IMR-90 (cell line): ENCODE results near the gene SIT1. TPM values are rescaled to one million over a fixed set of nuclear protein-coding genes. Genes with fewer than 3 reads are reported as not detected.

ENCODE experiments used
- ATAC-seq: fragments of 200-7000 bp; cut with Tn5 transposase; 2 replicates; pipeline ENCODE4 v1.9.1; 2020; ENCODE audit warnings: low read depth, mild to moderate bottlenecking, moderate library complexity
- BruUV-seq: library from RNA; stranded (reverse); fragments of 400-500 nt; replicated peaks from 2 replicates; lab custom pipeline; 2021; lab: Mats Ljungman, UMichigan
- CTCF ChIA-PET: fragments of 300-600 bp; formaldehyde crosslinking; extraction: SDS; loops from one replicate; lab custom pipeline; 2021; ENCODE audit warnings: antibody characterized with exemption; lab: Yijun Ruan, JAX
- POLR2A ChIA-PET: fragments of 300-600 bp; sonication (Branson Sonifier 250); formaldehyde crosslinking; loops from one replicate; lab custom pipeline; 2022; ENCODE audit warnings: antibody characterized with exemption; ENCODE audit not compliant: unreplicated experiment; lab: Charles Lee
- DNase-seq: peaks from one replicate; pipeline ENCODE4 v3.0.0; 2013
- H2AFZ ChIP-seq: replicated peaks from 2 replicates; pipeline ENCODE3; 2013; ENCODE audit warnings: low read length, mild to moderate bottlenecking; ENCODE audit not compliant: poor library complexity
- H2AK5ac ChIP-seq: 2 replicates; pipeline ENCODE4 v1.6.1; 2013; ENCODE audit warnings: low read depth, low read length, inconsistent platforms
- H2AK9ac ChIP-seq: replicated peaks from 2 replicates; pipeline ENCODE3; 2013; ENCODE audit warnings: mild to moderate bottlenecking, low read depth, low read length, moderate library complexity; ENCODE audit not compliant: poor library complexity
- H2BK120ac ChIP-seq: 2 replicates; pipeline ENCODE4 v1.6.1; 2013; ENCODE audit warnings: low read depth, low read length, inconsistent platforms
- H2BK15ac ChIP-seq: 3 replicates; pipeline ENCODE4 v1.6.1; 2013; ENCODE audit warnings: low read depth, low read length, inconsistent platforms
- H2BK20ac ChIP-seq: 2 replicates; pipeline ENCODE4 v1.6.1; 2013; ENCODE audit warnings: low read depth, mild to moderate bottlenecking, inconsistent platforms, low read length, moderate library complexity
- H2BK5ac ChIP-seq: 2 replicates; pipeline ENCODE4 v1.6.1; 2013; ENCODE audit warnings: mild to moderate bottlenecking, low read depth, low read length, inconsistent platforms; ENCODE audit not compliant: poor library complexity, severe bottlenecking
- H3K14ac ChIP-seq: replicated peaks from 2 replicates; pipeline ENCODE4 v1.6.1; 2013; ENCODE audit warnings: low read depth, low read length, inconsistent platforms
- H3K18ac ChIP-seq: 2 replicates; pipeline ENCODE4 v1.6.1; 2013; ENCODE audit warnings: low read depth, low read length, control low read depth
- H3K23ac ChIP-seq: 2 replicates; pipeline ENCODE4 v1.6.1; 2013; ENCODE audit warnings: low read depth, low read length, inconsistent platforms
- H3K27ac ChIP-seq: 2 replicates; pipeline ENCODE4 v1.5.1; 2013; ENCODE audit warnings: mild to moderate bottlenecking, control low read depth, low read length; ENCODE audit not compliant: insufficient read depth
- H3K27me3 ChIP-seq: 2 replicates; pipeline ENCODE4 v1.6.1; 2013; ENCODE audit warnings: low read length; ENCODE audit not compliant: control insufficient read depth, insufficient read depth
- H3K36me3 ChIP-seq: 2 replicates; pipeline ENCODE4 v1.6.1; 2013; ENCODE audit warnings: low read length, mixed read lengths; ENCODE audit not compliant: control insufficient read depth, insufficient read depth
- H3K4ac ChIP-seq: 2 replicates; pipeline ENCODE4 v1.6.1; 2013; ENCODE audit warnings: low read depth, low read length, inconsistent platforms
- H3K4me1 ChIP-seq: 2 replicates; pipeline ENCODE4 v1.6.1; 2013; ENCODE audit warnings: low read length, mixed read lengths; ENCODE audit not compliant: control insufficient read depth, insufficient read depth
- H3K4me2 ChIP-seq: 2 replicates; pipeline ENCODE4 v1.6.1; 2013; ENCODE audit warnings: low read depth, mild to moderate bottlenecking, control low read depth, low read length, moderate library complexity
- H3K4me3 ChIP-seq: 2 replicates; pipeline ENCODE4 v1.5.1; 2013; ENCODE audit warnings: low read depth, mild to moderate bottlenecking, control low read depth, low read length, moderate library complexity; ENCODE audit not compliant: insufficient read depth
- H3K56ac ChIP-seq: 2 replicates; pipeline ENCODE4 v1.6.1; 2013; ENCODE audit warnings: low read length, inconsistent platforms; ENCODE audit not compliant: insufficient read depth; ENCODE audit errors: extremely low read depth
- H3K79me1 ChIP-seq, 2 experiments: 2 replicates each; pipeline ENCODE4 v1.6.1; 2013; ENCODE audit warnings: low read length in 2 of 2, inconsistent platforms in 1 of 2, low read depth in 1 of 2
- H3K9ac ChIP-seq: 2 replicates; pipeline ENCODE4 v1.6.1; 2013; ENCODE audit warnings: low read depth, low read length, control low read depth
- H3K9me1 ChIP-seq: 2 replicates; pipeline ENCODE4 v1.6.1; 2013; ENCODE audit warnings: low read length, inconsistent platforms; ENCODE audit not compliant: insufficient read depth
- H3K9me3 ChIP-seq: 2 replicates; pipeline ENCODE4 v1.6.1; 2013; ENCODE audit warnings: low read length; ENCODE audit not compliant: control insufficient read depth, insufficient read depth
- H4K20me1 ChIP-seq: 2 replicates; pipeline ENCODE4 v1.6.1; 2013; ENCODE audit warnings: low read length, inconsistent platforms; ENCODE audit not compliant: insufficient read depth
- H4K5ac ChIP-seq: 2 replicates; pipeline ENCODE4 v1.6.1; 2013; ENCODE audit warnings: mild to moderate bottlenecking, low read depth, low read length, control low read depth
- H4K8ac ChIP-seq, 2 experiments: 2 replicates each; pipeline ENCODE4 v1.6.1; 2013; ENCODE audit warnings: low read depth in 2 of 2, low read length in 2 of 2, control low read depth in 1 of 2, inconsistent platforms in 1 of 2
- H4K91ac ChIP-seq: 2 replicates; pipeline ENCODE4 v1.6.1; 2013; ENCODE audit warnings: low read depth, low read length, inconsistent platforms; ENCODE audit not compliant: insufficient read depth
- BHLHE40 ChIP-seq: fragments of 150-350 bp; IDR thresholded peaks from 2 replicates; pipeline ENCODE4 v1.6.1; 2016; ENCODE audit warnings: mild to moderate bottlenecking, low read depth, low read length
- CEBPB ChIP-seq: IDR thresholded peaks from 2 replicates; pipeline ENCODE4 v1.6.1; 2012; ENCODE audit warnings: low read depth, low read length, improper control_type of control experiment
- CHD1 ChIP-seq: IDR thresholded peaks from 2 replicates; pipeline ENCODE4 v1.6.1; 2012; ENCODE audit warnings: low read depth, low read length, improper control_type of control experiment
- ELK1 ChIP-seq: fragments of 150-350 bp; IDR thresholded peaks from 2 replicates; pipeline ENCODE4 v1.6.1; 2016; ENCODE audit warnings: low read depth, mild to moderate bottlenecking, low read length, moderate library complexity, borderline replicate concordance
- FOS ChIP-seq: fragments of 150-350 bp; IDR thresholded peaks from 2 replicates; pipeline ENCODE4 v1.6.1; 2016; ENCODE audit warnings: low read depth, low read length
- MAFK ChIP-seq: IDR thresholded peaks from 2 replicates; pipeline ENCODE4 v1.6.1; 2012; ENCODE audit warnings: low read depth, low read length, improper control_type of control experiment
- MXI1 ChIP-seq: IDR thresholded peaks from 2 replicates; pipeline ENCODE4 v1.6.1; 2012; ENCODE audit warnings: low read depth, mild to moderate bottlenecking, low read length, moderate library complexity, borderline replicate concordance
- NFE2L2 ChIP-seq: fragments of 150-350 bp; IDR thresholded peaks from 2 replicates; pipeline ENCODE4 v1.6.1; 2016; ENCODE audit warnings: low read depth, mild to moderate bottlenecking, low read length
- POLR2A ChIP-seq: IDR thresholded peaks from 2 replicates; pipeline ENCODE4 v1.6.1; 2012; ENCODE audit warnings: mild to moderate bottlenecking, low read depth, low read length
- RAD21 ChIP-seq: IDR thresholded peaks from 2 replicates; pipeline ENCODE4 v1.6.1; 2012; ENCODE audit warnings: low read length, improper control_type of control experiment
- RFX5 ChIP-seq: IDR thresholded peaks from 2 replicates; pipeline ENCODE4 v1.8.0; 2012; ENCODE audit warnings: low read depth, mild to moderate bottlenecking, low read length, moderate library complexity
- WGBS, 2 experiments: methylation state at CpG; one replicate each; pipeline versions ENCODE4 v1.1.5 to v1.1.7; 2013; ENCODE audit warnings: missing lambda C conversion rate in 2 of 2; ENCODE audit not compliant: insufficient read length in 1 of 2; ENCODE audit errors: extremely low coverage in 2 of 2; 5-methylcytosine and 5-hydroxymethylcytosine counted together
- dilution Hi-C: fragments of 300-500 bp; cut with HindIII; formaldehyde crosslinking; loops from one replicate; pipeline ENCODE4 v1.14.3; 2018; ENCODE audit warnings: low sequenced_read_pairs; ENCODE audit not compliant: unreplicated experiment
- in situ Hi-C: fragments of 300-500 bp; cut with MboI; formaldehyde crosslinking; loops from 3 replicates; pipeline ENCODE4 v1.14.3; 2019; ENCODE audit warnings: low sequenced_read_pairs, inconsistent platforms, mixed read lengths
- intact Hi-C: fragments of 100-400 bp; cut with micrococcal nuclease; formaldehyde crosslinking; loops from 2 replicates; pipeline ENCODE4 v1.10.0; 2022
- polyA plus RNA-seq, 3 experiments: library from polyadenylated mRNA; depleted of rRNA; stranded (reverse); fragments of >200 nt; gene quantifications; 2 replicates each; pipeline ENCODE4 v1.2.3, GENCODE V29; 2012; ENCODE audit warnings: low replicate concordance in 1 of 3
- total RNA-seq: library from RNA; depleted of rRNA; stranded (reverse); fragments of >200 nt; gene quantifications from 2 replicates; pipeline ENCODE4 v1.2.3, GENCODE V29; 2012

SIT1 gene
- total and polyA plus RNA-seq, 2 of the 4 experiments (the other 2 are of a cell fraction): not detected

- Histone ChIP-seq H3K9ac (no peak overlapping the region), H2BK20ac (no peak overlapping the region), H3K9me1 (no peaks in the 10 kb centered on the region), H3K14ac (no peak overlapping the region), H2AK5ac (no peak overlapping the region), H2AFZ (no peak overlapping the region), H2AK9ac (no peak overlapping the region), H4K5ac (no peak overlapping the region), H4K20me1 (no peaks in the 10 kb centered on the region), H3K79me1 (no peaks in the 10 kb centered on the region), H3K4me3 (no peak overlapping the region), H3K23ac (no peak overlapping the region), H3K36me3 (no peaks in the 10 kb centered on the region), H3K27ac (no peak overlapping the region), H3K18ac (no peak overlapping the region), H2BK120ac (no peak overlapping the region), H3K4me2 (no peak overlapping the region), H3K4me1 (no peaks in the 10 kb centered on the region), H3K9me3 (peaks cover 2% of the 10 kb centered on the region; the same call in 1 of the 2 replicates), H3K4ac (no peak overlapping the region), H3K56ac (no peak overlapping the region), H4K8ac (no peak overlapping the region), H4K91ac (no peak overlapping the region), H2BK15ac (no peak overlapping the region), H3K27me3 (no peaks in the 10 kb centered on the region; the same call in 1 of the 2 replicates), H2BK5ac (no peak overlapping the region)
- ChIA-PET POLR2A (no interaction called here), CTCF (interaction anchor here (1.2 kb wide), 1 partner anchor 10 kb away, joined by 3 read pairs; no protein-coding TSS in a partner anchor)
- TF ChIP-seq ELK1 (no peak), MXI1 (no peak), MAFK (no peak), CHD1 (no peak), FOS (no peak), POLR2A (no peak), RFX5 (no peak), BHLHE40 (no peak), NFE2L2 (no peak), CEBPB (no peak), RAD21 (no peak)
- dilution Hi-C loops (no loop called here), in situ Hi-C loops (no loop called here), intact Hi-C loops (no loop called here)
- 79% methylated on average over 3 of the region's 6 CpGs; no CpG with 5 or more reads in 1 of the 2 experiments for WGBS, 2 experiments
- BruUV-seq: no TSS peak
- DNase-seq (no peak), ATAC-seq (no peak)
These were observed 22.2 kb downstream of the SIT1 start for GRCh38 chr9:35628389-35628991.
